Stomach (tissue), 4 donors: ENCODE data around the gene KCNIP2.

Source experiments
- CTCF ChIP-seq, 7 experiments: fragments of 450-650 bp in 4 of 7; fragments of 200-600 bp in 3 of 7; sonication (generic) in 3 of 7; IDR thresholded peaks; one replicate each; pipeline ENCODE4 v1.5.1; 2016 to 2019; ENCODE audit warnings: antibody characterized with exemption in 7 of 7, control low read depth in 2 of 7, mild to moderate bottlenecking in 1 of 7
- POLR2A ChIP-seq, 4 donors: fragments of 450-650 bp; IDR thresholded peaks; one replicate each; pipeline ENCODE4 v1.6.1; 2016; ENCODE audit warnings: antibody characterized with exemption in 4 of 4, control low read depth in 2 of 4, mild to moderate bottlenecking in 1 of 4, moderate library complexity in 1 of 4
- POLR2AphosphoS5 ChIP-seq, 3 donors: sonication (generic); formaldehyde crosslinking; IDR thresholded peaks; one replicate each; pipeline ENCODE4 v1.6.1; 2016; ENCODE audit warnings: antibody characterized with exemption in 3 of 3

GRCh38 chr10:101848894-101849351 lies 5.3 kb upstream of the KCNIP2 start:
- TF ChIP-seq CTCF (IDR thresholded peaks at IDR 0.05) (no peak), POLR2A (IDR thresholded peaks at IDR 0.05) (no peak), POLR2AphosphoS5 (IDR thresholded peaks at IDR 0.05) (no peak)
